HG03439 (cell line): ENCODE measurements around the gene METAP1.
"Not testable (repeated sequence)": the region's sequence is repeated elsewhere in the genome, so short reads cannot be mapped to it uniquely, and the experiment has no call there.

Experiments
- ATAC-seq: cut with Tn5 transposase; IDR thresholded peaks from one replicate; pipeline ENCODE4 v1.9.1; 2021; ENCODE audit warnings: mild to moderate bottlenecking, moderate library complexity; ENCODE audit not compliant: unreplicated experiment

Gene METAP1

GRCh38 chr4:98996765-98997068 is 1.2 kb downstream of the METAP1 start:
- ATAC-seq: no peak

- no peak for ATAC-seq
Observed at GRCh38 chr4:98997166-98997565, 1.6 kb downstream of the METAP1 start.

- no peak for ATAC-seq
Observed at GRCh38 chr4:98998551-98998950, 3.0 kb downstream of the METAP1 start.

- no peak for ATAC-seq
Observed at GRCh38 chr4:99002279-99002678, 6.8 kb downstream of the METAP1 start.

GRCh38 chr4:99008051-99008450 is 12.5 kb downstream of the METAP1 start:
- ATAC-seq: no peak

- no peak for ATAC-seq
Observed at GRCh38 chr4:99011910-99012309, 16.4 kb downstream of the METAP1 start.

- ATAC-seq: no peak
Observed at GRCh38 chr4:99013402-99013843, 17.9 kb downstream of the METAP1 start.

- ATAC-seq: no peak
Observed at GRCh38 chr4:99013884-99014523, 18.5 kb downstream of the METAP1 start.

GRCh38 chr4:99021386-99021785 is 25.9 kb downstream of the METAP1 start:
- ATAC-seq: no peak

- ATAC-seq: no peak
Observed at GRCh38 chr4:99022566-99022965, 27.0 kb downstream of the METAP1 start.

- not testable (repeated sequence) for ATAC-seq
Observed at GRCh38 chr4:99023800-99024251, 28.3 kb downstream of the METAP1 start.

GRCh38 chr4:99024481-99025275 is 29.2 kb downstream of the METAP1 start:
- no peak for ATAC-seq

GRCh38 chr4:99025506-99025905 is 30.0 kb downstream of the METAP1 start:
- no peak for ATAC-seq

GRCh38 chr4:99027304-99027703 is 31.8 kb downstream of the METAP1 start:
- ATAC-seq: no peak

GRCh38 chr4:99028187-99028586 is 32.7 kb downstream of the METAP1 start:
- no peak for ATAC-seq

GRCh38 chr4:99029018-99029735 is 33.7 kb downstream of the METAP1 start:
- ATAC-seq: no peak

- no peak for ATAC-seq
Observed at GRCh38 chr4:99029852-99030251, 34.3 kb downstream of the METAP1 start.

GRCh38 chr4:99033956-99034355 is 38.4 kb downstream of the METAP1 start:
- no peak for ATAC-seq

- ATAC-seq: no peak
Observed at GRCh38 chr4:99038213-99038612, 42.7 kb downstream of the METAP1 start.

- no peak for ATAC-seq
Observed at GRCh38 chr4:99043346-99043745, 47.8 kb downstream of the METAP1 start.

GRCh38 chr4:99047710-99048109 is 52.2 kb downstream of the METAP1 start:
- no peak for ATAC-seq

- ATAC-seq: no peak
Observed at GRCh38 chr4:99052902-99053301, 57.4 kb downstream of the METAP1 start.
